ENCODE measurements around the gene TMC2. TPM values are rescaled to one million over a fixed set of nuclear protein-coding genes. Genes with fewer than 3 reads are reported as not detected.
A peak's percentile ranks its signal among the peaks of the same experiment; 100 is the strongest.
"Not testable (repeated sequence)": the region's sequence is repeated elsewhere in the genome, so short reads cannot be mapped to it uniquely, and the experiment has no call there.

TMC2 gene, protein sequence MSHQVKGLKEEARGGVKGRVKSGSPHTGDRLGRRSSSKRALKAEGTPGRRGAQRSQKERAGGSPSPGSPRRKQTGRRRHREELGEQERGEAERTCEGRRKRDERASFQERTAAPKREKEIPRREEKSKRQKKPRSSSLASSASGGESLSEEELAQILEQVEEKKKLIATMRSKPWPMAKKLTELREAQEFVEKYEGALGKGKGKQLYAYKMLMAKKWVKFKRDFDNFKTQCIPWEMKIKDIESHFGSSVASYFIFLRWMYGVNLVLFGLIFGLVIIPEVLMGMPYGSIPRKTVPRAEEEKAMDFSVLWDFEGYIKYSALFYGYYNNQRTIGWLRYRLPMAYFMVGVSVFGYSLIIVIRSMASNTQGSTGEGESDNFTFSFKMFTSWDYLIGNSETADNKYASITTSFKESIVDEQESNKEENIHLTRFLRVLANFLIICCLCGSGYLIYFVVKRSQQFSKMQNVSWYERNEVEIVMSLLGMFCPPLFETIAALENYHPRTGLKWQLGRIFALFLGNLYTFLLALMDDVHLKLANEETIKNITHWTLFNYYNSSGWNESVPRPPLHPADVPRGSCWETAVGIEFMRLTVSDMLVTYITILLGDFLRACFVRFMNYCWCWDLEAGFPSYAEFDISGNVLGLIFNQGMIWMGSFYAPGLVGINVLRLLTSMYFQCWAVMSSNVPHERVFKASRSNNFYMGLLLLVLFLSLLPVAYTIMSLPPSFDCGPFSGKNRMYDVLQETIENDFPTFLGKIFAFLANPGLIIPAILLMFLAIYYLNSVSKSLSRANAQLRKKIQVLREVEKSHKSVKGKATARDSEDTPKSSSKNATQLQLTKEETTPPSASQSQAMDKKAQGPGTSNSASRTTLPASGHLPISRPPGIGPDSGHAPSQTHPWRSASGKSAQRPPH
- polyA plus RNA-seq (2013, experiment 1 of 2): 0.01 TPM
- polyA plus RNA-seq (2013, experiment 2 of 2): not detected

GRCh38 chr20:2536560-2536986 is at the start of gene TMC2:
TSS of gene TMC2 (plus strand) at chr20:2536573. CDS start at chr20:2536622, 49 bp downstream.
- no peak within 1 kb of the TSS for H3K4ac ChIP-seq (ENCODE audit: low read length)
- H2AK5ac ChIP-seq (ENCODE audit: low read depth, low read length): peak within 1 kb of the TSS; percentile 84
- H3K4me2 ChIP-seq (ENCODE audit: insufficient read depth, low read length, poor library complexity, severe bottlenecking): no peak within 1 kb of the TSS
- peak within 1 kb of the TSS; percentile 2 for H2AFZ ChIP-seq (ENCODE audit: low read length)
- no peak within 1 kb of the TSS for H3K27ac ChIP-seq (replicated peaks; ENCODE audit: low read length)
- H2BK5ac ChIP-seq (ENCODE audit: low read length): peak within 1 kb of the TSS; percentile 71
- no peak within 1 kb of the TSS for H4K91ac ChIP-seq (ENCODE audit: low read depth, low read length, poor library complexity)
- H3K27me3 ChIP-seq (ENCODE audit: control insufficient read depth in 3 of 3, insufficient read depth in 3 of 3, low read depth in 1 of 3, low read length in 3 of 3): peaks cover 0 to 26% (median 0%) of the 10 kb centered on the region in 3 experiments
- H3K14ac ChIP-seq (ENCODE audit: low read length): peak within 1 kb of the TSS; percentile 73
- peak within 1 kb of the TSS; percentile 51 for H2BK15ac ChIP-seq (ENCODE audit: low read length)
- H2BK12ac ChIP-seq (ENCODE audit: low read length): no peak within 1 kb of the TSS
- no peaks in the 10 kb centered on the region for H3K36me3 ChIP-seq (replicated peaks in 1 of 2; ENCODE audit: control insufficient read depth in 2 of 2, insufficient read depth in 2 of 2, low read length in 2 of 2)
- peak within 1 kb of the TSS; percentile 63 for H3K9ac ChIP-seq (ENCODE audit: low read depth, low read length, poor library complexity)
- peak within 1 kb of the TSS; percentile 38 for H3K23ac ChIP-seq (ENCODE audit: low read depth, low read length, poor library complexity)
- WGBS, 2 donors (ENCODE audit: extremely low coverage in 2 of 2, insufficient read length in 2 of 2, insufficient replicate concordance in 1 of 2): no CpG with 5 or more reads among the region's 13 CpGs
- no peak for DNase-seq (ENCODE audit: low spot score)
- H3K79me1 ChIP-seq (ENCODE audit: low read depth, low read length): no peaks in the 10 kb centered on the region
- no peaks in the 10 kb centered on the region for H3K9me3 ChIP-seq (replicated peaks in 1 of 2; ENCODE audit: control insufficient read depth in 2 of 2, insufficient read depth in 1 of 2, low read depth in 1 of 2, low read length in 2 of 2)
- peak within 1 kb of the TSS; percentile 17 for H2BK120ac ChIP-seq (ENCODE audit: low read depth, low read length)
- H3K18ac ChIP-seq (ENCODE audit: low read length): peak within 1 kb of the TSS; percentile 81
- H3K4me3 ChIP-seq (ENCODE audit: low read length in 2 of 2): no peak within 1 kb of the TSS
- no peak within 1 kb of the TSS for H4K8ac ChIP-seq (ENCODE audit: low read depth, low read length)
- peaks cover 18 to 21% of the 10 kb centered on the region in 2 donors for H3K4me1 ChIP-seq (ENCODE audit: control insufficient read depth in 2 of 2, insufficient read depth in 1 of 2, low read depth in 1 of 2, low read length in 2 of 2)

DNA sequence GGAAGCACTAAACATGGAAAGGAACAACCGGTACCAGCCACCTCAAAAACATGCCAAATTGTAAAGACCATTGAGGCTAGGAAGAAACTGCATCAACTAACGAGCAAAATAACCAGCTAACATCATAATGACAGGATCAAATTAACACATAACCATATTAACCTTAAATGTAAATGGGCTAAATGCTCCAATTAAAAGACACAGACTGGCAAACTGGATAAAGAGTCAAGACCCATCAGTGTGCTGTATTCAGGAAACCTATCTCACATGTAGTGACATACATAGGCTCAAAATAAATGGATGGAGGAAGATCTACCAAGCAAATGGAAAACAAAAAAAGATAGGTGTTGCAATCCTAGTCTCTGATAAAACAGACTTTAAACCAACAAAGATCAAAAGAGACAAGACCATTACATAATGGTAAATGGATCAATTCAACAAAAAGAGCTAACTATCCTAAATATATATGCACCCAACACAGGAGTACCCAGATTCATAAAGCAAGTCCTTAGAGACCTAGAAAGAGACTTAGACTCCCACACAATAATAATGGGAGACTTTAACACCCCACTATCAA is 33.5 kb upstream of the TMC2 start:
- not testable (repeated sequence) for H3K4me1 ChIP-seq (ENCODE audit: control insufficient read depth in 2 of 2, insufficient read depth in 1 of 2, low read depth in 1 of 2, low read length in 2 of 2); H3K4me2 ChIP-seq (ENCODE audit: insufficient read depth, low read length, poor library complexity, severe bottlenecking); H2BK15ac ChIP-seq (ENCODE audit: low read length); H3K79me1 ChIP-seq (ENCODE audit: low read depth, low read length); H3K4me3 ChIP-seq (ENCODE audit: low read length in 2 of 2); H2AK5ac ChIP-seq (ENCODE audit: low read depth, low read length); DNase-seq (ENCODE audit: low spot score); H3K9ac ChIP-seq (ENCODE audit: low read depth, low read length, poor library complexity); H4K8ac ChIP-seq (ENCODE audit: low read depth, low read length); H2AFZ ChIP-seq (ENCODE audit: low read length); H2BK12ac ChIP-seq (ENCODE audit: low read length); H3K4ac ChIP-seq (ENCODE audit: low read length); H2BK120ac ChIP-seq (ENCODE audit: low read depth, low read length); H3K23ac ChIP-seq (ENCODE audit: low read depth, low read length, poor library complexity); H2BK5ac ChIP-seq (ENCODE audit: low read length); H3K27me3 ChIP-seq (ENCODE audit: control insufficient read depth in 3 of 3, insufficient read depth in 3 of 3, low read depth in 1 of 3, low read length in 3 of 3); H3K14ac ChIP-seq (ENCODE audit: low read length); H3K27ac ChIP-seq (replicated peaks; ENCODE audit: low read length); H3K9me3 ChIP-seq (replicated peaks in 1 of 2; ENCODE audit: control insufficient read depth in 2 of 2, insufficient read depth in 1 of 2, low read depth in 1 of 2, low read length in 2 of 2); H4K91ac ChIP-seq (ENCODE audit: low read depth, low read length, poor library complexity); H3K18ac ChIP-seq (ENCODE audit: low read length)
- WGBS, 2 donors (ENCODE audit: extremely low coverage in 2 of 2, insufficient read length in 2 of 2, insufficient replicate concordance in 1 of 2): no CpG with 5 or more reads among the region's 2 CpGs
- H3K36me3 ChIP-seq (replicated peaks in 1 of 2; ENCODE audit: control insufficient read depth in 2 of 2, insufficient read depth in 2 of 2, low read length in 2 of 2): peaks cover 3 to 26% of the 10 kb centered on the region in 2 donors

DNA sequence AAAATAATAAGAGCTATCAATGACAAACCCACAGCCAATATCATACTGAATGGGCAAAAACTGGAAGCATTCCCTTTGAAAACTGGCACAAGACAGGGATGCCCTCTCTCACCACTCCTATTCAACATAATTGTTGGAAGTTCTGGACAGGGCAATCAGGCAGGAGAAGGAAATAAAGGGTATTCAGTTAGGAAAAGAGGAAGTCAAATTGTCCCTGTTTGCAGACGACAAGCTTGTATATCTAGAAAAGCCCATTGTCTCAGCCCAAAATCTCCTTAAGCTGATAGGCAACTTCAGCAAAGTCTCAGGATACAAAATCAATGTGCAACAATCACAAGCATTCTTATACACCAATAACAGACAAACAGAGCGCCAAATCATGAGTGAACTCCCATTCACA is 31.6 kb upstream of the TMC2 start:
- not testable (repeated sequence) for H3K9ac ChIP-seq (ENCODE audit: low read depth, low read length, poor library complexity); H4K8ac ChIP-seq (ENCODE audit: low read depth, low read length); H2BK120ac ChIP-seq (ENCODE audit: low read depth, low read length); H4K91ac ChIP-seq (ENCODE audit: low read depth, low read length, poor library complexity); H3K14ac ChIP-seq (ENCODE audit: low read length); H2AFZ ChIP-seq (ENCODE audit: low read length); H2BK15ac ChIP-seq (ENCODE audit: low read length); H2AK5ac ChIP-seq (ENCODE audit: low read depth, low read length); H3K4ac ChIP-seq (ENCODE audit: low read length); H3K4me1 ChIP-seq (ENCODE audit: control insufficient read depth in 2 of 2, insufficient read depth in 1 of 2, low read depth in 1 of 2, low read length in 2 of 2); H3K27me3 ChIP-seq (ENCODE audit: control insufficient read depth in 3 of 3, insufficient read depth in 3 of 3, low read depth in 1 of 3, low read length in 3 of 3); H3K23ac ChIP-seq (ENCODE audit: low read depth, low read length, poor library complexity); H3K9me3 ChIP-seq (replicated peaks in 1 of 2; ENCODE audit: control insufficient read depth in 2 of 2, insufficient read depth in 1 of 2, low read depth in 1 of 2, low read length in 2 of 2); H3K4me3 ChIP-seq (ENCODE audit: low read length in 2 of 2); H3K18ac ChIP-seq (ENCODE audit: low read length); H3K27ac ChIP-seq (replicated peaks; ENCODE audit: low read length); H2BK12ac ChIP-seq (ENCODE audit: low read length); H3K79me1 ChIP-seq (ENCODE audit: low read depth, low read length); H3K4me2 ChIP-seq (ENCODE audit: insufficient read depth, low read length, poor library complexity, severe bottlenecking); DNase-seq (ENCODE audit: low spot score); H2BK5ac ChIP-seq (ENCODE audit: low read length)
- WGBS, 2 donors (ENCODE audit: extremely low coverage in 2 of 2, insufficient read length in 2 of 2, insufficient replicate concordance in 1 of 2): no CpG with 5 or more reads among the region's 2 CpGs
- H3K36me3 ChIP-seq (replicated peaks in 1 of 2; ENCODE audit: control insufficient read depth in 2 of 2, insufficient read depth in 2 of 2, low read length in 2 of 2): peaks cover 2 to 10% of the 10 kb centered on the region in 2 donors

Measured in neuronal stem cell (in vitro differentiated cells).